Activated naive CD4-positive, alpha-beta T cell treated with anti-CD3 and anti-CD28 coated beads for 36 hours (primary cell): ENCODE results near the gene CXCL10. TPM values are rescaled to one million over a fixed set of nuclear protein-coding genes. Genes with fewer than 3 reads are reported as not detected.

Experiments
- CTCF ChIA-PET: fragments of 350-600 bp; sonication (Branson Sonifier 250); formaldehyde crosslinking; loops from one replicate; lab custom pipeline; 2021; ENCODE audit warnings: antibody characterized with exemption; lab: Charles Lee
- DNase-seq: peaks from one replicate; pipeline ENCODE4 v3.0.0-alpha.2; 2020
- H3K27ac Mint-ChIP-seq: one replicate; pipeline ENCODE4 v1.8.0; 2021; ENCODE audit warnings: mild to moderate bottlenecking, mixed read lengths
- H3K27me3 Mint-ChIP-seq: one replicate; pipeline ENCODE4 v1.8.0; 2021; ENCODE audit warnings: low read depth, mixed read lengths
- H3K36me3 Mint-ChIP-seq: one replicate; pipeline ENCODE4 v1.8.0; 2021; ENCODE audit warnings: low read depth, mixed read lengths
- H3K4me1 Mint-ChIP-seq: one replicate; pipeline ENCODE4 v1.8.0; 2021; ENCODE audit warnings: low read depth, mixed read lengths
- H3K4me3 Mint-ChIP-seq: one replicate; pipeline ENCODE4 v1.8.0; 2021; ENCODE audit warnings: mild to moderate bottlenecking, moderate library complexity, mixed read lengths
- H3K9me3 Mint-ChIP-seq: one replicate; pipeline ENCODE4 v1.8.0; 2021; ENCODE audit warnings: mixed read lengths
- intact Hi-C: fragments of 100-400 bp; cut with micrococcal nuclease; formaldehyde crosslinking; loops from one replicate; pipeline ENCODE4 v1.15.1; 2023
- total RNA-seq, 2 experiments: library from RNA; stranded (reverse); gene quantifications; one replicate each; pipeline ENCODE4 v1.2.3, GENCODE V29; 2021

Gene CXCL10
- total RNA-seq, 2 experiments from 2014 or later, result 0.41 to 0.64 TPM

- CTCF ChIA-PET, result no interaction called here
- intact Hi-C loops, result loop anchor here (1.0 kb wide), 1 partner anchor 20 kb away; no protein-coding TSS in a partner anchor
- no peaks in the 10 kb centered on the region for H3K9me3 Mint-ChIP-seq
These were observed 620 bp downstream of the CXCL10 start for GRCh38 chr4:76022677-76023076.

GRCh38 chr4:76022031-76022430, 1.3 kb downstream of the CXCL10 start:
- H3K27ac Mint-ChIP-seq, result no peak overlapping the region
- no peak for DNase-seq
- CTCF ChIA-PET, result interaction anchor here (1.6 kb wide), 1 partner anchor 22 kb away, joined by 4 read pairs; no protein-coding TSS in a partner anchor
- H3K4me3 Mint-ChIP-seq, result no peak overlapping the region
- peaks cover 24% of the 10 kb centered on the region for H3K4me1 Mint-ChIP-seq
- H3K36me3 Mint-ChIP-seq, result no peaks in the 10 kb centered on the region
- no peaks in the 10 kb centered on the region for H3K9me3 Mint-ChIP-seq
- intact Hi-C loops, result no loop called here
- H3K27me3 Mint-ChIP-seq, result peaks cover 8% of the 10 kb centered on the region

More at GRCh38 chr4:76022677-76023076, 620 bp downstream of the CXCL10 start:
- H3K36me3 Mint-ChIP-seq, result no peaks in the 10 kb centered on the region
- DNase-seq, result no peak
- H3K4me3 Mint-ChIP-seq, result no peak overlapping the region
- peaks cover 24% of the 10 kb centered on the region for H3K4me1 Mint-ChIP-seq
- peaks cover 8% of the 10 kb centered on the region for H3K27me3 Mint-ChIP-seq
- no peak overlapping the region for H3K27ac Mint-ChIP-seq

GRCh38 chr4:76017056-76017686, 6.1 kb downstream of the CXCL10 start:
- no peaks in the 10 kb centered on the region for H3K9me3 Mint-ChIP-seq
- no peak overlapping the region for H3K27ac Mint-ChIP-seq
- CTCF ChIA-PET, result no interaction called here
- H3K4me3 Mint-ChIP-seq, result no peak overlapping the region
- no peak for DNase-seq
- intact Hi-C loops, result no loop called here
- H3K27me3 Mint-ChIP-seq, result peaks cover 7% of the 10 kb centered on the region
- H3K36me3 Mint-ChIP-seq, result no peaks in the 10 kb centered on the region
- peaks cover 3% of the 10 kb centered on the region for H3K4me1 Mint-ChIP-seq

- peaks cover 4% of the 10 kb centered on the region for H3K27me3 Mint-ChIP-seq
- peak; percentile 40 for DNase-seq
- peaks cover 6% of the 10 kb centered on the region for H3K4me1 Mint-ChIP-seq
- CTCF ChIA-PET, result no interaction called here
- H3K36me3 Mint-ChIP-seq, result no peaks in the 10 kb centered on the region
- intact Hi-C loops, result no loop called here
- H3K4me3 Mint-ChIP-seq, result no peak overlapping the region
- H3K9me3 Mint-ChIP-seq, result no peaks in the 10 kb centered on the region
- H3K27ac Mint-ChIP-seq, result no peak overlapping the region
These were observed 6.9 kb downstream of the CXCL10 start for GRCh38 chr4:76016393-76016792.

GRCh38 chr4:76013540-76013939, 9.8 kb downstream of the CXCL10 start:
- Mint-ChIP-seq H3K4me3 (no peak overlapping the region), H3K27ac (no peak overlapping the region), H3K36me3 (no peaks in the 10 kb centered on the region), H3K27me3 (peaks cover 7% of the 10 kb centered on the region), H3K9me3 (no peaks in the 10 kb centered on the region), H3K4me1 (peaks cover 6% of the 10 kb centered on the region)
- intact Hi-C loops, result no loop called here
- DNase-seq, result no peak
- CTCF ChIA-PET, result no interaction called here

GRCh38 chr4:76012388-76012801, 10.9 kb downstream of the CXCL10 start:
- no peak overlapping the region for H3K4me3 Mint-ChIP-seq

GRCh38 chr4:76011700-76012387, 11.5 kb downstream of the CXCL10 start:
- Mint-ChIP-seq H3K27ac (no peak overlapping the region), H3K36me3 (no peaks in the 10 kb centered on the region), H3K9me3 (no peaks in the 10 kb centered on the region), H3K4me1 (peaks cover 6% of the 10 kb centered on the region), H3K4me3 (no peak overlapping the region), H3K27me3 (peaks cover 9% of the 10 kb centered on the region)
- DNase-seq, result peak; percentile 40
- CTCF ChIA-PET, result no interaction called here
- intact Hi-C loops, result loop anchor here (1.0 kb wide), 3 partner anchors 12 to 46 kb away; no protein-coding TSS in a partner anchor

More at GRCh38 chr4:76012388-76012801, 10.9 kb downstream of the CXCL10 start:
- Mint-ChIP-seq H3K4me1 (peaks cover 6% of the 10 kb centered on the region), H3K36me3 (no peaks in the 10 kb centered on the region), H3K27ac (no peak overlapping the region), H3K9me3 (no peaks in the 10 kb centered on the region), H3K27me3 (peaks cover 9% of the 10 kb centered on the region)
- no peak for DNase-seq
- CTCF ChIA-PET, result no interaction called here
- intact Hi-C loops, result loop anchor here (1.0 kb wide), 3 partner anchors 12 to 46 kb away; no protein-coding TSS in a partner anchor

- H3K27me3 Mint-ChIP-seq, result peaks cover 11% of the 10 kb centered on the region
- no peak overlapping the region for H3K27ac Mint-ChIP-seq
- H3K4me1 Mint-ChIP-seq, result peaks cover 6% of the 10 kb centered on the region
- H3K9me3 Mint-ChIP-seq, result no peaks in the 10 kb centered on the region
- no peaks in the 10 kb centered on the region for H3K36me3 Mint-ChIP-seq
- intact Hi-C loops, result no loop called here
- no peak overlapping the region for H3K4me3 Mint-ChIP-seq
- CTCF ChIA-PET, result interaction anchor here (1.8 kb wide), 1 partner anchor 56 kb away, joined by 8 read pairs; no protein-coding TSS in a partner anchor
- no peak for DNase-seq
These were observed 12.2 kb downstream of the CXCL10 start for GRCh38 chr4:76011018-76011670.

GRCh38 chr4:76010576-76010975, 12.7 kb downstream of the CXCL10 start:
- H3K4me1 Mint-ChIP-seq, result peaks cover 6% of the 10 kb centered on the region
- CTCF ChIA-PET, result interaction anchor here (1.0 to 1.8 kb wide), 2 partner anchors 52 to 56 kb away, joined by 4 to 8 read pairs; no protein-coding TSS in a partner anchor
- no peaks in the 10 kb centered on the region for H3K36me3 Mint-ChIP-seq
- H3K9me3 Mint-ChIP-seq, result no peaks in the 10 kb centered on the region
- DNase-seq, result no peak
- H3K27ac Mint-ChIP-seq, result no peak overlapping the region
- H3K4me3 Mint-ChIP-seq, result no peak overlapping the region
- H3K27me3 Mint-ChIP-seq, result peaks cover 13% of the 10 kb centered on the region
- intact Hi-C loops, result no loop called here

- no peaks in the 10 kb centered on the region for H3K36me3 Mint-ChIP-seq
- H3K27me3 Mint-ChIP-seq, result peaks cover 13% of the 10 kb centered on the region
- intact Hi-C loops, result no loop called here
- no peak overlapping the region for H3K27ac Mint-ChIP-seq
- H3K9me3 Mint-ChIP-seq, result no peaks in the 10 kb centered on the region
- peaks cover 6% of the 10 kb centered on the region for H3K4me1 Mint-ChIP-seq
- no peak overlapping the region for H3K4me3 Mint-ChIP-seq
- CTCF ChIA-PET, result interaction anchor here (0.9 to 1.8 kb wide), 3 partner anchors 14 to 58 kb away, joined by 3 to 8 read pairs (median 4); no protein-coding TSS in a partner anchor
- no peak for DNase-seq
These were observed 14.0 kb downstream of the CXCL10 start for GRCh38 chr4:76009311-76009710.

- H3K4me3 Mint-ChIP-seq, result no peak within 1 kb of the TSS
- H3K27me3 Mint-ChIP-seq, result peaks cover 19% of the 10 kb centered on the region
- no peak for DNase-seq
- H3K36me3 Mint-ChIP-seq, result no peaks in the 10 kb centered on the region
- H3K4me1 Mint-ChIP-seq, result peaks cover 4% of the 10 kb centered on the region
- CTCF ChIA-PET, result no interaction called here
- intact Hi-C loops, result no loop called here
- no peak within 1 kb of the TSS for H3K27ac Mint-ChIP-seq
- no peaks in the 10 kb centered on the region for H3K9me3 Mint-ChIP-seq
These were observed 16.0 kb downstream of the CXCL10 start, which contains the start of gene CXCL9 for GRCh38 chr4:76007089-76007862. TSS of gene CXCL9 (minus strand) at chr4:76007509. CDS start at chr4:76007449, 60 bp downstream.
